ENCODE results near the gene CFAP141.

Gene CFAP141

GRCh38 chr1:154170547-154171222, 35.4 kb downstream of the CFAP141 start:
- Histone ChIP-seq H3K9ac (no peak overlapping the region), H3K4me2 (ENCODE audit: low read length) (no peak overlapping the region), H3K4me3 (ENCODE audit: low read depth, low read length) (no peak overlapping the region), H3K36me3 (ENCODE audit: control insufficient read depth, insufficient read depth, low read length) (no peaks in the 10 kb centered on the region), H3K27me3 (ENCODE audit: control insufficient read depth, insufficient read depth, low read length) (no peaks in the 10 kb centered on the region), H2AFZ (no peak overlapping the region), H3K27ac (no peak overlapping the region), H3K4me1 (no peaks in the 10 kb centered on the region), H3K79me2 (no peaks in the 10 kb centered on the region), H3K9me3 (ENCODE audit: control insufficient read depth, low read length) (no peaks in the 10 kb centered on the region)
- no peak for TF ChIP-seq CTCF (IDR thresholded peaks at IDR 0.05)

GRCh38 chr1:154167461-154167860, 38.7 kb downstream of the CFAP141 start:
- no peaks in the 10 kb centered on the region for H3K79me2 ChIP-seq
- no peaks in the 10 kb centered on the region for H3K27me3 ChIP-seq (ENCODE audit: control insufficient read depth, insufficient read depth, low read length)
- H3K4me2 ChIP-seq (ENCODE audit: low read length): no peak overlapping the region
- H3K36me3 ChIP-seq (ENCODE audit: control insufficient read depth, insufficient read depth, low read length): no peaks in the 10 kb centered on the region
- H3K27ac ChIP-seq: no peak overlapping the region
- no peak overlapping the region for H3K4me3 ChIP-seq (ENCODE audit: low read depth, low read length)
- no peaks in the 10 kb centered on the region for H3K4me1 ChIP-seq
- H3K9me3 ChIP-seq (ENCODE audit: control insufficient read depth, low read length): no peaks in the 10 kb centered on the region
- TF ChIP-seq CTCF (IDR thresholded peaks at IDR 0.05): no peak
- H3K9ac ChIP-seq: no peak overlapping the region
- no peak overlapping the region for H2AFZ ChIP-seq

- Histone ChIP-seq H3K27me3 (ENCODE audit: control insufficient read depth, insufficient read depth, low read length) (no peaks in the 10 kb centered on the region), H2AFZ (no peak overlapping the region), H3K4me3 (ENCODE audit: low read depth, low read length) (no peak overlapping the region), H3K4me2 (ENCODE audit: low read length) (no peak overlapping the region), H3K9me3 (ENCODE audit: control insufficient read depth, low read length) (no peaks in the 10 kb centered on the region), H3K9ac (no peak overlapping the region), H3K79me2 (no peaks in the 10 kb centered on the region), H3K27ac (no peak overlapping the region), H3K4me1 (no peaks in the 10 kb centered on the region), H3K36me3 (ENCODE audit: control insufficient read depth, insufficient read depth, low read length) (no peaks in the 10 kb centered on the region)
- no peak for TF ChIP-seq CTCF (IDR thresholded peaks at IDR 0.05)
Observed at GRCh38 chr1:154166207-154166606, 39.9 kb downstream of the CFAP141 start.

GRCh38 chr1:154159554-154159953, 46.6 kb downstream of the CFAP141 start:
- TF ChIP-seq CTCF (IDR thresholded peaks at IDR 0.05): no peak
- no peak overlapping the region for H3K4me3 ChIP-seq (ENCODE audit: low read depth, low read length)
- no peaks in the 10 kb centered on the region for H3K4me1 ChIP-seq
- H3K79me2 ChIP-seq: no peaks in the 10 kb centered on the region
- no peaks in the 10 kb centered on the region for H3K9me3 ChIP-seq (ENCODE audit: control insufficient read depth, low read length)
- H2AFZ ChIP-seq: no peak overlapping the region
- H3K9ac ChIP-seq: no peak overlapping the region
- H3K4me2 ChIP-seq (ENCODE audit: low read length): no peak overlapping the region
- H3K27me3 ChIP-seq (ENCODE audit: control insufficient read depth, insufficient read depth, low read length): no peaks in the 10 kb centered on the region
- no peaks in the 10 kb centered on the region for H3K36me3 ChIP-seq (ENCODE audit: control insufficient read depth, insufficient read depth, low read length)
- H3K27ac ChIP-seq: no peak overlapping the region

All from parathyroid adenoma (tissue), 2 donors.